Lung (tissue), 12 donors: ENCODE data around the gene UNC5C. TPM values are rescaled to one million over a fixed set of nuclear protein-coding genes. Genes with fewer than 3 reads are reported as not detected.

Source experiments
- ATAC-seq: fragments of 200-7000 bp; cut with Tn5 transposase; one replicate; pipeline ENCODE4 v1.9.1; 2020; ENCODE audit warnings: moderate number of reproducible peaks; ENCODE audit not compliant: insufficient read depth, low FRiP score
- DNase-seq, 3 donors: peaks; one replicate each; pipeline ENCODE4 v3.0.0-alpha.2; 2013 to 2017
- H3K27ac ChIP-seq, 2 donors: one replicate each; pipeline ENCODE4 v1.5.1; 2013; ENCODE audit warnings: mild to moderate bottlenecking in 2 of 2, moderate library complexity in 2 of 2, control low read depth in 1 of 2, inconsistent platforms in 1 of 2, low read depth in 1 of 2, low read length in 1 of 2
- H3K27me3 ChIP-seq, 3 donors: one replicate each; pipeline ENCODE4 v1.5.1; 2013; ENCODE audit warnings: low read length in 2 of 3; ENCODE audit not compliant: control insufficient read depth in 3 of 3, insufficient read depth in 3 of 3
- H3K36me3 ChIP-seq, 4 donors: one replicate each; pipeline ENCODE4 v1.5.1; 2013; ENCODE audit warnings: low read length in 4 of 4, mild to moderate bottlenecking in 1 of 4, moderate library complexity in 1 of 4; ENCODE audit not compliant: control insufficient read depth in 4 of 4, insufficient read depth in 4 of 4
- H3K4me1 ChIP-seq, 5 donors: one replicate each; pipeline ENCODE4 v1.5.1; 2013; ENCODE audit warnings: low read length in 5 of 5, mild to moderate bottlenecking in 2 of 5, moderate library complexity in 1 of 5; ENCODE audit not compliant: control insufficient read depth in 5 of 5, insufficient read depth in 5 of 5
- H3K4me3 ChIP-seq: one replicate; pipeline ENCODE4 v1.5.1; 2013; ENCODE audit warnings: mild to moderate bottlenecking, control low read depth, moderate library complexity
- H3K9ac ChIP-seq, 2 donors: one replicate each; pipeline ENCODE4 v1.5.1; 2013; ENCODE audit warnings: low read length in 2 of 2, control low read depth in 1 of 2; ENCODE audit not compliant: insufficient read depth in 1 of 2
- H3K9me3 ChIP-seq, 4 donors: one replicate each; pipeline ENCODE4 v1.5.1; 2013; ENCODE audit warnings: low read length in 3 of 4, mild to moderate bottlenecking in 1 of 4, moderate library complexity in 1 of 4; ENCODE audit not compliant: control insufficient read depth in 4 of 4, insufficient read depth in 3 of 4
- WGBS, 2 donors: extraction: QIAGEN DNeasy Blood & Tissue Kit; methylation state at CpG; one replicate each; pipeline ENCODE4 v1.1.7; 2013; 5-methylcytosine and 5-hydroxymethylcytosine counted together
- polyA plus RNA-seq, 2 donors: library from polyadenylated mRNA; stranded (reverse); fragments of 200-250 nt; gene quantifications; one replicate each; pipeline ENCODE4 v1.2.1, GENCODE V29; 2013
- total RNA-seq, 2 donors: library from RNA; depleted of rRNA in 1 of 2; stranded (reverse); fragments of >200 nt in 1 of 2; gene quantifications; one replicate each; pipeline ENCODE4 v1.2.1, GENCODE V29; 2014 to 2021
- TF ChIP-seq, protein P1 (sequence below): IDR thresholded peaks from 2 replicates; pipeline ENCODE4 v1.5.1; 2012; ENCODE audit warnings: mild to moderate bottlenecking; ENCODE audit errors: control extremely low read depth, extremely low read depth
- donor health status: control.
- donor health status: control.
- donor health status: Bipolar disorder and iron deficiency.
- donor health status: healthy.
- donor health status: DM: yes; HTN: yes; CAD: no.

UNC5C gene
- total and polyA plus RNA-seq, 4 donors = 0.55 to 27.9 (median 3.8) TPM

DNA sequence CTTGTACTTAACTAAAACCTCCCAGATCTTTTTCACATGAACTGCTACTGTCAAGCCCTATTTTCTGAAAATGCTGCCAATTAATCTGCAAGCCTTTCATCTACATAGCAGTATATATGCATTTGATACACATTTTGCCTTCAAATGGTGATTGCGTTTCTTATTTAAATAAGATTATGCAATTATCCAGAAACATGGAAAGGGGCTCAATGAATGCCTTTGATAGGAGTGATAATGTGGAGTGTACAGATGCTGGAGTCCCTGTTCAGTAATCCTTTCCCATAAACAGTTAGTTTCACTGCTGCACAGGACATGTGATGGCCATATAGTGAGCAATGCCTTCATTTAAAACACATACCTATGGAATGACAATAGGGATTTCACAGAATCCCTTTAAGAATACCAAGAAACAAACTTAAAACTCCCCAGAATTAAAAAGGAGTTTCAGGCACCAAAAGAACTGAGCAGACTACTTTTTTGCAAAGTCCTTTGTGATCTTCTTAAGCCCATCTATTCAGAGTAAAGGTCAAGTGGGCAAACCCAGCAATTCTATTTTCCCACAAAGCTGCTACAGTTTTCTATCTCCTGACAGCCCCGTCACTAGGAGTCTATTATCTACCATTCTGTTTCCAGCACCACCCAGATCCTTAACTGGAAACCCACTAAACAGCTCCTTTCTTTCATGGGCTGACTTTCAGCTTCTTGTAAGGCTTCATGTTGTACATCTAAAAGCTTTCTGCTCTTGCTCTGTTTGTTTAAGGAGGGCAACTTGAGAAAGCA, 120.3 kb downstream of the UNC5C start:
- ATAC-seq (no peak), DNase-seq (peak in 2 of 3 donors; percentile 82 to 86)
- 76 to 78% methylated on average over 2 of the region's 2 CpGs for WGBS, 2 donors
- TF ChIP-seq, protein P1, sequence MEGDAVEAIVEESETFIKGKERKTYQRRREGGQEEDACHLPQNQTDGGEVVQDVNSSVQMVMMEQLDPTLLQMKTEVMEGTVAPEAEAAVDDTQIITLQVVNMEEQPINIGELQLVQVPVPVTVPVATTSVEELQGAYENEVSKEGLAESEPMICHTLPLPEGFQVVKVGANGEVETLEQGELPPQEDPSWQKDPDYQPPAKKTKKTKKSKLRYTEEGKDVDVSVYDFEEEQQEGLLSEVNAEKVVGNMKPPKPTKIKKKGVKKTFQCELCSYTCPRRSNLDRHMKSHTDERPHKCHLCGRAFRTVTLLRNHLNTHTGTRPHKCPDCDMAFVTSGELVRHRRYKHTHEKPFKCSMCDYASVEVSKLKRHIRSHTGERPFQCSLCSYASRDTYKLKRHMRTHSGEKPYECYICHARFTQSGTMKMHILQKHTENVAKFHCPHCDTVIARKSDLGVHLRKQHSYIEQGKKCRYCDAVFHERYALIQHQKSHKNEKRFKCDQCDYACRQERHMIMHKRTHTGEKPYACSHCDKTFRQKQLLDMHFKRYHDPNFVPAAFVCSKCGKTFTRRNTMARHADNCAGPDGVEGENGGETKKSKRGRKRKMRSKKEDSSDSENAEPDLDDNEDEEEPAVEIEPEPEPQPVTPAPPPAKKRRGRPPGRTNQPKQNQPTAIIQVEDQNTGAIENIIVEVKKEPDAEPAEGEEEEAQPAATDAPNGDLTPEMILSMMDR = no peak
- H3K4me3 ChIP-seq = no peak overlapping the region
- H3K36me3 ChIP-seq = no peaks in the 10 kb centered on the region
- H3K27me3 ChIP-seq = no peaks in the 10 kb centered on the region
- no peak overlapping the region for H3K27ac ChIP-seq
- H3K4me1 ChIP-seq = peaks cover 0 to 38% (median 12%) of the 10 kb centered on the region in 5 donors
- H3K9me3 ChIP-seq = peaks cover 0 to 2% (median 0%) of the 10 kb centered on the region in 4 donors
- H3K9ac ChIP-seq = no peak overlapping the region

DNA sequence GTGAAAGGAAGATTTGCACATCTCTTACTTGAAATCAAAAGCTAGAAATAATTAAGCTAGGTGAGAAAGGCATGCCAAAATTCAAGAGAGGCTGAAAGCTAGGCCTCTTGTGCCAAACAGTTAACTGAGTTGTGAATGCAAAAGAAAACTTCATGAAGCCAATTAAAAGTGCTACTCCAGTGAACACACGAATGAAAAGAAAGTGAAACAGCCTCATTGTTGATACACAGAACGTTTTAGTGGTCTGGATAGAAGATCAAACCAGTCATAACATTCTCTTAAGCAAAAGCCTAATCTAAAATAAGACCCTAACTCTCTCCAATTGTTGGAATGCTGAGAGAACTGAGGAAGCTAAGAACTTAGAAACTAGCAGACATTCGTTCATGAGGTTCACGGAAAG, 122.3 kb downstream of the UNC5C start:
- H3K9ac ChIP-seq = no peak overlapping the region
- H3K27me3 ChIP-seq = no peaks in the 10 kb centered on the region
- ATAC-seq (no peak), DNase-seq (peak in 1 of 3 donors; percentile 25)
- no peak overlapping the region for H3K4me3 ChIP-seq
- no peak overlapping the region for H3K27ac ChIP-seq
- 61 to 77% methylated on average over 4 of the region's 4 CpGs for WGBS, 2 donors
- peaks cover 0 to 30% (median 12%) of the 10 kb centered on the region in 5 donors for H3K4me1 ChIP-seq
- H3K36me3 ChIP-seq = no peaks in the 10 kb centered on the region
- TF ChIP-seq, protein P1 = no peak
- H3K9me3 ChIP-seq = peaks cover 0 to 2% (median 0%) of the 10 kb centered on the region in 4 donors

DNA sequence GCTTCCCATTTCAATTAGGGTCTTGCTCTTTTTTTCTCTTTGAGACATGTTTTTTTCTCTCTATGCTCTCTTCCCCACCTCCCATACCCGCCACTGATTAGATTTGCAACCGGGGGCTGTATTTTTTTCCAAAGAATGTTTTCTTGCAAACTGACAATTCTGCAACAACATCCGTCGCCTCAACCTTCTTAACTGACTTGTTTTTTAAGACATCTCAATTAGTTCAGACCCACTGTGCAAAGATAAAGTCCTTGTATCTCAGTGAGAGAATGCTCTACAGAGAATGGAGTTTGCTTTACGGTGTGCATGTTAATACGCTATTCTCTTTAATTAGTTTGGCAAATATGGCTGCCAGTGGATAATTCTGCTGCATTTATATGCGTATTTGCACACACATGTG, 126.3 kb downstream of the UNC5C start:
- Histone ChIP-seq H3K9ac (no peak overlapping the region), H3K4me1 (peaks cover 0 to 22% (median 4%) of the 10 kb centered on the region in 5 donors), H3K27ac (no peak overlapping the region), H3K27me3 (no peaks in the 10 kb centered on the region), H3K9me3 (peaks cover 0 to 2% (median 0%) of the 10 kb centered on the region in 4 donors), H3K36me3 (no peaks in the 10 kb centered on the region), H3K4me3 (no peak overlapping the region)
- no peak for ATAC-seq
- TF ChIP-seq, protein P1 = no peak
- 88 to 91% methylated on average over 7 of the region's 7 CpGs for WGBS, 2 donors
- DNase-seq = no peak
